K562 (cell line): ENCODE measurements around the gene EXOC7. TPM values are rescaled to one million over a fixed set of nuclear protein-coding genes. Genes with fewer than 3 reads are reported as not detected.
A peak's percentile ranks its signal among the peaks of the same experiment; 100 is the strongest.

Experiments used
- ARID2 ChIP-seq: fragments of 450-650 bp; IDR thresholded peaks from 2 replicates; pipeline ENCODE4 v1.6.1; 2017; ENCODE audit warnings: antibody characterized with exemption, mild to moderate bottlenecking
- BRD4 ChIP-seq: fragments of 200-600 bp; sonication (generic); IDR thresholded peaks from 2 replicates; pipeline ENCODE4 v1.6.1; 2017; ENCODE audit warnings: inconsistent platforms
- CBX1 ChIP-seq: sonication (generic); IDR thresholded peaks from 2 replicates; pipeline ENCODE4 v1.6.1; 2016; ENCODE audit warnings: antibody characterized with exemption, low read depth, mild to moderate bottlenecking
- CSDE1 ChIP-seq, 2 experiments: fragments of 450-650 bp; IDR thresholded peaks; 2 replicates each; pipeline ENCODE4 v1.6.1; 2016; ENCODE audit warnings: mild to moderate bottlenecking in 1 of 2
- GTF2E2 ChIP-seq: fragments of 200-800 bp; sonication (Bioruptor generic); IDR thresholded peaks from 2 replicates; pipeline ENCODE4 v1.6.1; 2016; ENCODE audit warnings: missing genetic modification characterization, missing compliant biosample characterization
- HDAC6 ChIP-seq: IDR thresholded peaks from 2 replicates; pipeline ENCODE4 v1.6.1; 2012; ENCODE audit warnings: low read depth, mild to moderate bottlenecking, control low read depth, inconsistent platforms, low read length, moderate library complexity
- HMG20B ChIP-seq: fragments of 250-450 bp; sonication (Bioruptor Pico); IDR thresholded peaks from 2 replicates; pipeline ENCODE4 v1.5.0; 2021; ENCODE audit warnings: mild to moderate bottlenecking
- LEF1 ChIP-seq: fragments of 450-650 bp; IDR thresholded peaks from 2 replicates; pipeline ENCODE4 v1.6.1; 2016; ENCODE audit warnings: mild to moderate bottlenecking
- MIER1 ChIP-seq: fragments of 450-650 bp; IDR thresholded peaks from 2 replicates; pipeline ENCODE4 v1.6.1; 2016; ENCODE audit warnings: antibody characterized with exemption, mild to moderate bottlenecking, low read depth
- NCOA2 ChIP-seq, 2 experiments: fragments of 450-650 bp; IDR thresholded peaks; 2 replicates each; pipeline ENCODE4 v1.6.1; 2018; ENCODE audit warnings: mild to moderate bottlenecking in 2 of 2, moderate library complexity in 1 of 2; ENCODE audit not compliant: partially characterized antibody in 2 of 2
- PHF21A ChIP-seq: fragments of 450-650 bp; IDR thresholded peaks from 2 replicates; pipeline ENCODE4 v1.6.1; 2017; ENCODE audit warnings: low read depth, borderline replicate concordance
- PTTG1 ChIP-seq: fragments of 450-650 bp; IDR thresholded peaks from 2 replicates; pipeline ENCODE4 v1.6.1; 2016; ENCODE audit warnings: low read depth, mild to moderate bottlenecking, missing genetic modification characterization, missing compliant biosample characterization
- ZKSCAN8 ChIP-seq: fragments of 200-800 bp; sonication (Bioruptor generic); IDR thresholded peaks from 2 replicates; pipeline ENCODE4 v1.6.1; 2016; ENCODE audit warnings: missing genetic modification characterization, missing compliant biosample characterization
- ZNF217 ChIP-seq: sonication (generic); formaldehyde crosslinking; IDR thresholded peaks from 2 replicates; pipeline ENCODE4 v1.8.0; 2022; ENCODE audit warnings: mild to moderate bottlenecking, missing genetic modification reagents
- polyA plus RNA-seq, 8 experiments: library from polyadenylated mRNA; depleted of rRNA in 4 of 8; stranded (reverse) in 5 of 8; unstranded in 3 of 8; fragments of >200 nt; fragmentation: Nextera tagmentation in 2 of 8; fragmentation: Illumina TruSeq in 1 of 8; extraction: Ambion mirVana in 2 of 8; extraction: Trizol in 1 of 8; gene quantifications; 2 replicates each; pipeline versions ENCODE4 v1.2.1 to v1.2.3, GENCODE V29; 2011 to 2014; ENCODE audit warnings: inconsistent platforms in 1 of 8, missing spikeins in 1 of 8
- total RNA-seq, 7 experiments: library from RNA; depleted of rRNA in 6 of 7; stranded (reverse); fragments of >200 nt in 6 of 7; fragmentation: Illumina TruSeq in 2 of 7; extraction: Trizol in 2 of 7; gene quantifications; 2 replicates each; pipeline versions ENCODE4 v1.2.1 to v1.2.3, GENCODE V29; 2011 to 2021; ENCODE audit warnings: low replicate concordance in 1 of 7
- TF ChIP-seq, protein P1 (sequence below): fragments of 450-650 bp; IDR thresholded peaks from 2 replicates; pipeline ENCODE4 v1.6.1; 2016; ENCODE audit warnings: borderline replicate concordance
- TF ChIP-seq, protein P2 (sequence below): fragments of 250-450 bp; sonication (Bioruptor Pico); IDR thresholded peaks from 2 replicates; pipeline ENCODE4 v1.8.0; 2022; ENCODE audit warnings: inconsistent platforms, mild to moderate bottlenecking, moderate library complexity, borderline replicate concordance
- TF ChIP-seq, protein P3 (sequence below): fragments of 250-450 bp; sonication (Bioruptor Pico); IDR thresholded peaks from 2 replicates; pipeline ENCODE4 v1.8.0; 2022; ENCODE audit warnings: inconsistent platforms
- TF ChIP-seq, protein P4 (sequence below): fragments of 450-650 bp; formaldehyde crosslinking; IDR thresholded peaks from 2 replicates; pipeline ENCODE4 v1.4.0; 2022; ENCODE audit warnings: mild to moderate bottlenecking, moderate library complexity
- TF ChIP-seq, protein P5 (sequence below): fragments of 450-650 bp; IDR thresholded peaks from 2 replicates; pipeline ENCODE4 v1.6.1; 2017; ENCODE audit warnings: antibody characterized with exemption
- TF ChIP-seq, protein P6 (sequence below): fragments of 250-450 bp; sonication (Bioruptor Pico); IDR thresholded peaks from 2 replicates; pipeline ENCODE4 v1.9.0; 2021; ENCODE audit warnings: mild to moderate bottlenecking

EXOC7 gene
- total and polyA plus RNA-seq, 9 of the 15 experiments (the other 6 are each of a cell fraction or from before 2014, with no cell fraction given): 18.6 to 57.0 (median 35.0) TPM

DNA sequence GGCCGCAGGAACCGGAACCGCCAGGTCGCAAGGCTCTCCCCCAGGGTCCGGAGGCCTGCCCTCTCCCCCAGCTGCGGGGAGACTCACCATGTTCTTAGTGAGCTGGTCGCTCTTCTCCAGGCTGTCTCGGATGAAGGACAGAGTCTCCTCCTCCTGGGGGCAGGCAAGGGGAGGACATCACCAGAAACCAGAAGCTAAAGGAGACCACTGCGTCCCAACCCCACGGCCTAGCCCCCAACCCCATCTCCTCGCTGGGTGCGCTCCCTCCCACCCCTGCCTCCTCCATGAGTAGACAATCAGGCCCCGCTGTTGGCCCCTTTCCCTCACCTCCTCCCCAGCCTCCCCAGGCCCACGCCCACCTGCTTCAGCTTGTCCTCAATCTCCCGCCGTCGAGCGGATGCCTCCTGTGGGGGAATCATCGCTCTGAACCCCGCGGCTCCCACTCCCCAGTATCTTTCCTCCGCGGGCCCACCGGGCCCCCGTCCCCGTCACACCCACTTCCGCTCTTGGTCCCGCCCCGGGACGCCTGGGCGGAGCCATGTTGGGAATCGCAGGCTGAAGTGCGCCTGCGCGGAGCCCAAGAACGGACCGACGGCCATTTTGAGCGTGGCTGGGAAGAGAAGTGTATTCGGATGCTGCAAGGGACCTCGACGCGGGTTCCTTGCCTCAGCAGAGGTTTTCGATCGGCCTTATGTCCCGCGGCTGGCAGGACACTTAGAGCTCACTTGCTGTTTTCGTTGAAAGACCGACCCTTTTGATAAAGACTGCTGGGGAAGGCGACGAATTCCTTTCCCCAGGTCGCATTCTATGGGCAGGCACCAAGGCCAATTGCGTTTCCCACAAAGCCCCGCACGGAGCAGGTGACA is at the start of gene EXOC7 (continued):
- TF ChIP-seq, protein P1, sequence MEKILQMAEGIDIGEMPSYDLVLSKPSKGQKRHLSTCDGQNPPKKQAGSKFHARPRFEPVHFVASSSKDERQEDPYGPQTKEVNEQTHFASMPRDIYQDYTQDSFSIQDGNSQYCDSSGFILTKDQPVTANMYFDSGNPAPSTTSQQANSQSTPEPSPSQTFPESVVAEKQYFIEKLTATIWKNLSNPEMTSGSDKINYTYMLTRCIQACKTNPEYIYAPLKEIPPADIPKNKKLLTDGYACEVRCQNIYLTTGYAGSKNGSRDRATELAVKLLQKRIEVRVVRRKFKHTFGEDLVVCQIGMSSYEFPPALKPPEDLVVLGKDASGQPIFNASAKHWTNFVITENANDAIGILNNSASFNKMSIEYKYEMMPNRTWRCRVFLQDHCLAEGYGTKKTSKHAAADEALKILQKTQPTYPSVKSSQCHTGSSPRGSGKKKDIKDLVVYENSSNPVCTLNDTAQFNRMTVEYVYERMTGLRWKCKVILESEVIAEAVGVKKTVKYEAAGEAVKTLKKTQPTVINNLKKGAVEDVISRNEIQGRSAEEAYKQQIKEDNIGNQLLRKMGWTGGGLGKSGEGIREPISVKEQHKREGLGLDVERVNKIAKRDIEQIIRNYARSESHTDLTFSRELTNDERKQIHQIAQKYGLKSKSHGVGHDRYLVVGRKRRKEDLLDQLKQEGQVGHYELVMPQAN: peak; percentile 89
- TF ChIP-seq LEF1 (no peak), MIER1 (no peak), ARID2 (no peak), PHF21A (no peak), CBX1 (peak; percentile 20), CSDE1 (IDR thresholded peaks at IDR 0.05) (no peak), GTF2E2 (0 out of 2 replicates have a peak, but pooled peaks have one; percentile 12), BRD4 (peak; percentile 69; the same call in 1 of the 2 replicates), HMG20B (CRISPR knock-in tag) (no peak), PTTG1 (tag) (no peak), HDAC6 (no peak), ZNF217 (no peak), NCOA2 (IDR thresholded peaks at IDR 0.05; ENCODE audit: partially characterized antibody in 2 of 2) (no peak), ZKSCAN8 (CRISPR knock-in tag) (no peak)
- TF ChIP-seq, protein P2, sequence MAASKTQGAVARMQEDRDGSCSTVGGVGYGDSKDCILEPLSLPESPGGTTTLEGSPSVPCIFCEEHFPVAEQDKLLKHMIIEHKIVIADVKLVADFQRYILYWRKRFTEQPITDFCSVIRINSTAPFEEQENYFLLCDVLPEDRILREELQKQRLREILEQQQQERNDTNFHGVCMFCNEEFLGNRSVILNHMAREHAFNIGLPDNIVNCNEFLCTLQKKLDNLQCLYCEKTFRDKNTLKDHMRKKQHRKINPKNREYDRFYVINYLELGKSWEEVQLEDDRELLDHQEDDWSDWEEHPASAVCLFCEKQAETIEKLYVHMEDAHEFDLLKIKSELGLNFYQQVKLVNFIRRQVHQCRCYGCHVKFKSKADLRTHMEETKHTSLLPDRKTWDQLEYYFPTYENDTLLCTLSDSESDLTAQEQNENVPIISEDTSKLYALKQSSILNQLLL (CRISPR knock-in tag): no peak
- TF ChIP-seq, protein P3, sequence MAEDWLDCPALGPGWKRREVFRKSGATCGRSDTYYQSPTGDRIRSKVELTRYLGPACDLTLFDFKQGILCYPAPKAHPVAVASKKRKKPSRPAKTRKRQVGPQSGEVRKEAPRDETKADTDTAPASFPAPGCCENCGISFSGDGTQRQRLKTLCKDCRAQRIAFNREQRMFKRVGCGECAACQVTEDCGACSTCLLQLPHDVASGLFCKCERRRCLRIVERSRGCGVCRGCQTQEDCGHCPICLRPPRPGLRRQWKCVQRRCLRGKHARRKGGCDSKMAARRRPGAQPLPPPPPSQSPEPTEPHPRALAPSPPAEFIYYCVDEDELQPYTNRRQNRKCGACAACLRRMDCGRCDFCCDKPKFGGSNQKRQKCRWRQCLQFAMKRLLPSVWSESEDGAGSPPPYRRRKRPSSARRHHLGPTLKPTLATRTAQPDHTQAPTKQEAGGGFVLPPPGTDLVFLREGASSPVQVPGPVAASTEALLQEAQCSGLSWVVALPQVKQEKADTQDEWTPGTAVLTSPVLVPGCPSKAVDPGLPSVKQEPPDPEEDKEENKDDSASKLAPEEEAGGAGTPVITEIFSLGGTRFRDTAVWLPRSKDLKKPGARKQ (CRISPR knock-in tag): peak; percentile 54; the same call in 1 of the 2 replicates
- TF ChIP-seq, protein P4, sequence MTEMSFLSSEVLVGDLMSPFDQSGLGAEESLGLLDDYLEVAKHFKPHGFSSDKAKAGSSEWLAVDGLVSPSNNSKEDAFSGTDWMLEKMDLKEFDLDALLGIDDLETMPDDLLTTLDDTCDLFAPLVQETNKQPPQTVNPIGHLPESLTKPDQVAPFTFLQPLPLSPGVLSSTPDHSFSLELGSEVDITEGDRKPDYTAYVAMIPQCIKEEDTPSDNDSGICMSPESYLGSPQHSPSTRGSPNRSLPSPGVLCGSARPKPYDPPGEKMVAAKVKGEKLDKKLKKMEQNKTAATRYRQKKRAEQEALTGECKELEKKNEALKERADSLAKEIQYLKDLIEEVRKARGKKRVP (CRISPR knock-in tag): no peak
- TF ChIP-seq, protein P5, sequence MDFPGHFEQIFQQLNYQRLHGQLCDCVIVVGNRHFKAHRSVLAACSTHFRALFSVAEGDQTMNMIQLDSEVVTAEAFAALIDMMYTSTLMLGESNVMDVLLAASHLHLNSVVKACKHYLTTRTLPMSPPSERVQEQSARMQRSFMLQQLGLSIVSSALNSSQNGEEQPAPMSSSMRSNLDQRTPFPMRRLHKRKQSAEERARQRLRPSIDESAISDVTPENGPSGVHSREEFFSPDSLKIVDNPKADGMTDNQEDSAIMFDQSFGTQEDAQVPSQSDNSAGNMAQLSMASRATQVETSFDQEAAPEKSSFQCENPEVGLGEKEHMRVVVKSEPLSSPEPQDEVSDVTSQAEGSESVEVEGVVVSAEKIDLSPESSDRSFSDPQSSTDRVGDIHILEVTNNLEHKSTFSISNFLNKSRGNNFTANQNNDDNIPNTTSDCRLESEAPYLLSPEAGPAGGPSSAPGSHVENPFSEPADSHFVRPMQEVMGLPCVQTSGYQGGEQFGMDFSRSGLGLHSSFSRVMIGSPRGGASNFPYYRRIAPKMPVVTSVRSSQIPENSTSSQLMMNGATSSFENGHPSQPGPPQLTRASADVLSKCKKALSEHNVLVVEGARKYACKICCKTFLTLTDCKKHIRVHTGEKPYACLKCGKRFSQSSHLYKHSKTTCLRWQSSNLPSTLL: no peak
- TF ChIP-seq, protein P6, sequence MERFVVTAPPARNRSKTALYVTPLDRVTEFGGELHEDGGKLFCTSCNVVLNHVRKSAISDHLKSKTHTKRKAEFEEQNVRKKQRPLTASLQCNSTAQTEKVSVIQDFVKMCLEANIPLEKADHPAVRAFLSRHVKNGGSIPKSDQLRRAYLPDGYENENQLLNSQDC: no peak
